Neutrophil (primary cell): Measurements from ENCODE around the gene GINS2.

Experiments
- H3K27ac ChIP-seq: fragments of 200-600 bp; sonication (generic); 2 replicates; pipeline ENCODE4 v1.5.1; 2016; ENCODE audit warnings: mild to moderate bottlenecking, moderate library complexity
- H3K27me3 ChIP-seq: fragments of 200-600 bp; sonication (generic); 2 replicates; pipeline ENCODE4 v1.6.0; 2016; ENCODE audit warnings: mild to moderate bottlenecking
- H3K36me3 ChIP-seq: fragments of 200-600 bp; sonication (generic); 2 replicates; pipeline ENCODE4 v1.5.1; 2017
- H3K4me1 ChIP-seq, 2 experiments: fragments of 200-600 bp in 1 of 2; sonication (generic) in 1 of 2; 1 replicate in 1 of 2; 2 replicates in 1 of 2; pipeline versions ENCODE4 v1.5.1 to v1.6.1; 2013 to 2016; ENCODE audit warnings: low read depth in 1 of 2, low read length in 1 of 2, mild to moderate bottlenecking in 1 of 2, moderate library complexity in 1 of 2; ENCODE audit not compliant: control insufficient read depth in 1 of 2, insufficient read depth in 1 of 2
- H3K4me3 ChIP-seq, 2 experiments: fragments of 200-600 bp in 1 of 2; sonication (generic) in 1 of 2; 1 replicate in 1 of 2; 2 replicates in 1 of 2; pipeline ENCODE4 v1.5.1; 2013 to 2016; ENCODE audit warnings: low read depth in 1 of 2, low read length in 1 of 2, mild to moderate bottlenecking in 1 of 2, moderate library complexity in 1 of 2
- H3K9me3 ChIP-seq: fragments of 200-600 bp; sonication (generic); 2 replicates; pipeline ENCODE4 v1.5.1; 2016
- TF ChIP-seq, protein P1 (sequence below): fragments of 200-600 bp; sonication (generic); IDR thresholded peaks from 2 replicates; pipeline ENCODE4 v1.5.1; 2016; ENCODE audit warnings: antibody characterized with exemption

Gene GINS2

DNA sequence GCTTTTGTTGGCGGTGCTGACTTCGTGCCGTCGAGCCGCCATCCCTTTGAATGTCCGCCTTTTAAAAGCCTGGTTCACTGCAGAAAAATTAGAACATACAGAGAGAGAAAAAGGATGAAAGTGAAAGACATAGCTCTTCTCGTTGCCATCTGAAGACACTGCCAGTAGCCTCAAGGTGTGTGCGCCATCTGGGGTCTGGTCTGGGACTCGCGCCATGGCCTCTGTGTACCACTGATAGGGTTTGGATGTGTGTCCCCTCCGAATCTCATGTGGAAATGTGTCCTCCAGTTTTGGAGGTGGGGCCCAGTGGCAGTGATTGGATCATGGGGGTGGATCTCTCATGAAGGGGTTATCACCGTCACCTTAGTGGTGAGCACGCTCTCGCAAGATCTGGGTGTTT, 60.1 kb downstream of the GINS2 start:
- Histone ChIP-seq H3K4me1 (no peaks in the 10 kb centered on the region), H3K9me3 (no peaks in the 10 kb centered on the region), H3K36me3 (peaks cover 9% of the 10 kb centered on the region), H3K27ac (no peak overlapping the region), H3K4me3 (no peak overlapping the region), H3K27me3 (no peaks in the 10 kb centered on the region)
- TF ChIP-seq, protein P1, sequence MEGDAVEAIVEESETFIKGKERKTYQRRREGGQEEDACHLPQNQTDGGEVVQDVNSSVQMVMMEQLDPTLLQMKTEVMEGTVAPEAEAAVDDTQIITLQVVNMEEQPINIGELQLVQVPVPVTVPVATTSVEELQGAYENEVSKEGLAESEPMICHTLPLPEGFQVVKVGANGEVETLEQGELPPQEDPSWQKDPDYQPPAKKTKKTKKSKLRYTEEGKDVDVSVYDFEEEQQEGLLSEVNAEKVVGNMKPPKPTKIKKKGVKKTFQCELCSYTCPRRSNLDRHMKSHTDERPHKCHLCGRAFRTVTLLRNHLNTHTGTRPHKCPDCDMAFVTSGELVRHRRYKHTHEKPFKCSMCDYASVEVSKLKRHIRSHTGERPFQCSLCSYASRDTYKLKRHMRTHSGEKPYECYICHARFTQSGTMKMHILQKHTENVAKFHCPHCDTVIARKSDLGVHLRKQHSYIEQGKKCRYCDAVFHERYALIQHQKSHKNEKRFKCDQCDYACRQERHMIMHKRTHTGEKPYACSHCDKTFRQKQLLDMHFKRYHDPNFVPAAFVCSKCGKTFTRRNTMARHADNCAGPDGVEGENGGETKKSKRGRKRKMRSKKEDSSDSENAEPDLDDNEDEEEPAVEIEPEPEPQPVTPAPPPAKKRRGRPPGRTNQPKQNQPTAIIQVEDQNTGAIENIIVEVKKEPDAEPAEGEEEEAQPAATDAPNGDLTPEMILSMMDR, result no peak

DNA sequence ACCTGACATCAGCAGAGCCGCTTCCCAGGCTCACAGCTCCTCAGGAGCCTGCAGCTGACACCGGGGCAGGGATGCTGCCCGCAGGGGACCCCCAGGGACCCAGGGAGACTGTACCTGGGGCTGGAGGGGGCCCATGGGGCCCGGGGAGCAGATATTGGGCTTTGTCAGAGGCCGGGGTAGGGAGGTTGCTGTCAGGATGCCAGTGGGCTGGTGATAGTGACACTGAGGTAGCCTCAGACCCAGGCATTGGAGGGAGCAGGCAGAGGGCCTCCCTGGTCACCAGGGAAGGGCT, 60.5 kb downstream of the GINS2 start:
- H3K9me3 ChIP-seq, result no peaks in the 10 kb centered on the region
- TF ChIP-seq, protein P1, result no peak
- H3K36me3 ChIP-seq, result peaks cover 9% of the 10 kb centered on the region
- no peak overlapping the region for H3K27ac ChIP-seq
- no peaks in the 10 kb centered on the region for H3K27me3 ChIP-seq
- no peaks in the 10 kb centered on the region for H3K4me1 ChIP-seq
- no peak overlapping the region for H3K4me3 ChIP-seq

DNA sequence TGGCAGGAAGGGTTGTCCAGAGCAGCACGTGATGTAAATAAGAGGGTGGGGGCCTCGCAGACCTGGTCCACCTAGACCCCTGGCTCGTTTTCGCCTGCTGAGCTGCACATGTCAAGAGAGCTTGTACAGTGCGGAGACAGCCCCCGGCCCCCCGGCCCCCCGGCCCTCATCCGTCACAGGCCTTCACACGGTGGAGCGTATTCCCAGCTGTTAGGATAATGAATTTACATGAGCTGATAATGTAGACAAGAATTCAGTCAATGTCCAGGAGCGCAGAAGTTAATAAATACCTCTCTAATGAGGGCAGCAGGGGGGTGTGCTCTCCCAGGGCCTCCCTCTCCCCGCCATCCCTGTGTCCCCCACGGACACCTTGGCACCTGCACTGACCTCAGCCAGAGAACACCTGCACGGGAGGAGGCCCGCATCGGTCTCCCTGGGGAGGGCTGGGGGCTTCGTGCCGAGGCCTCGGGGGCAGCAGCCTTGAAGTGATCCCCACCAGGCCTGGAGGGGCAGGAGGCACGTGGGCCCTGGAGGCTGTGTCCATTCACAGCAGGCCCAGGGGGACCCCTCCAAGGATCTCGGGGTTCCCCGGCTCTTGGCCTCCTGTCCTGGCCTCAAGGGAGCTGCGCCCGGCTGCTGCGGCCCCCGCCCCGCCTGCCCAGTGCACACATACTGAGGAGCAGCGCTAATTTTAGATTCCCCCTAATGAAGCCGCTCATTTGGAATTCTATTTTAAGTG, 61.1 kb downstream of the GINS2 start:
- H3K4me1 ChIP-seq, result no peaks in the 10 kb centered on the region
- TF ChIP-seq, protein P1, result no peak
- peaks cover 9% of the 10 kb centered on the region for H3K36me3 ChIP-seq
- no peak overlapping the region for H3K27ac ChIP-seq
- no peaks in the 10 kb centered on the region for H3K27me3 ChIP-seq
- no peak overlapping the region for H3K4me3 ChIP-seq
- H3K9me3 ChIP-seq, result no peaks in the 10 kb centered on the region

DNA sequence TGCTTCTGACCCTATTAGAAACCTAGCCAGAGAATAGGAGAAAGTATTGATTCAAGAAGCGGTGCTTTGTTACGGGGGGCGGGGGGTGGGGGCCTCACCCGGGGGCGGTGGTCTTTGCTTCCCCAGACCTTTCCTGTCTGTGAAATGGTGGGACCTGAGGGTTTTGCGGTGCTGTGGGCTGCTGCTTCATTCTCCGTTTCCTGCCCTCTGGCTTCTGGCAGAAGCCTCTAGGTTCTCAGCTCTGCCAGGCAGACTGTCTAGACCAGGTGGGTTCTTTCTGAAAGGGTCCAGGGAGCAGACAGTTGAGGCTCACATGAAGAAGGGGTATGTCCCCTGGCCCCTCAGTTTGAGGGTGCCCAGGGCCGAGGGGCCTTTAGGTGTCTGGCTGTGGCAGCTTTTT, 61.7 kb downstream of the GINS2 start:
- no peaks in the 10 kb centered on the region for H3K4me1 ChIP-seq
- H3K27ac ChIP-seq, result no peak overlapping the region
- H3K9me3 ChIP-seq, result no peaks in the 10 kb centered on the region
- H3K4me3 ChIP-seq, result no peak overlapping the region
- TF ChIP-seq, protein P1, result no peak
- H3K36me3 ChIP-seq, result peaks cover 9% of the 10 kb centered on the region
- no peaks in the 10 kb centered on the region for H3K27me3 ChIP-seq
